Measurements from ENCODE around the gene MARCHF7.

Gene MARCHF7

DNA sequence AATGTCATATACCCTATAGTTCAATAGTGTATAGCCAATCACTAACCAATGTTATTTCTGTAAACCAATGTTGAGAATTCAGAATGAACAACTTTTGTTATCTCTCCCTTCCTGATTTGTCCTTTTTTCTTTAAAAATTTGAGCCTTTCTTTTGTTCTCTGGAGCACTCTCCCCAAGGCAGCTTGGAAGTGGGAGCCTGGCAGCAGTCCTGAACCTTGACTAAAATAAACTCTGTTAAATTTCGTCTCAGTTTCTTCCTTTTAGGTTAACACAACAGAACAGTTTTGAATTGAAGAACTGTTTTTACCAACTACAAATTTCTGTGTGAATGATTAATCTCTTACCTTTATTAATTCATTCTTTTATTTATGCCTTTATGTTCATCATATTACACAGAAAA is 49.8 kb downstream of the MARCHF7 start:
- H3K9ac ChIP-seq (ENCODE audit: low read depth, low read length): no peak overlapping the region
- H3K79me2 ChIP-seq (ENCODE audit: insufficient read depth, low read length): peaks cover 10% of the 10 kb centered on the region
- no peaks in the 10 kb centered on the region for H3K4me1 ChIP-seq (ENCODE audit: insufficient read depth, low read length)
- ATAC-seq (ENCODE audit: insufficient read depth, low read depth) (no peak), DNase-seq (no peak)
- H2AFZ ChIP-seq (ENCODE audit: low read depth, low read length): no peak overlapping the region
- H3K36me3 ChIP-seq (ENCODE audit: insufficient read depth, low read length): peaks cover 98% of the 10 kb centered on the region
- no peak overlapping the region for H3K27ac ChIP-seq (ENCODE audit: low read length)
- no peaks in the 10 kb centered on the region for H3K9me3 ChIP-seq (ENCODE audit: insufficient read depth, low read length, severe bottlenecking)
- no peak for TF ChIP-seq EZH2 (IDR thresholded peaks at IDR 0.05; ENCODE audit: borderline replicate concordance, low read depth, low read length, severe bottlenecking)
- TF ChIP-seq, protein P1, sequence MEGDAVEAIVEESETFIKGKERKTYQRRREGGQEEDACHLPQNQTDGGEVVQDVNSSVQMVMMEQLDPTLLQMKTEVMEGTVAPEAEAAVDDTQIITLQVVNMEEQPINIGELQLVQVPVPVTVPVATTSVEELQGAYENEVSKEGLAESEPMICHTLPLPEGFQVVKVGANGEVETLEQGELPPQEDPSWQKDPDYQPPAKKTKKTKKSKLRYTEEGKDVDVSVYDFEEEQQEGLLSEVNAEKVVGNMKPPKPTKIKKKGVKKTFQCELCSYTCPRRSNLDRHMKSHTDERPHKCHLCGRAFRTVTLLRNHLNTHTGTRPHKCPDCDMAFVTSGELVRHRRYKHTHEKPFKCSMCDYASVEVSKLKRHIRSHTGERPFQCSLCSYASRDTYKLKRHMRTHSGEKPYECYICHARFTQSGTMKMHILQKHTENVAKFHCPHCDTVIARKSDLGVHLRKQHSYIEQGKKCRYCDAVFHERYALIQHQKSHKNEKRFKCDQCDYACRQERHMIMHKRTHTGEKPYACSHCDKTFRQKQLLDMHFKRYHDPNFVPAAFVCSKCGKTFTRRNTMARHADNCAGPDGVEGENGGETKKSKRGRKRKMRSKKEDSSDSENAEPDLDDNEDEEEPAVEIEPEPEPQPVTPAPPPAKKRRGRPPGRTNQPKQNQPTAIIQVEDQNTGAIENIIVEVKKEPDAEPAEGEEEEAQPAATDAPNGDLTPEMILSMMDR (IDR thresholded peaks at IDR 0.05; ENCODE audit: borderline replicate concordance, extremely low read depth, low read length, poor library complexity, severe bottlenecking): no peak
- H3K4me3 ChIP-seq (ENCODE audit: low read depth in 1 of 2, low read length in 2 of 2): no peak overlapping the region
- no peak overlapping the region for H3K4me2 ChIP-seq (ENCODE audit: insufficient read depth, low read length)
- H3K27me3 ChIP-seq (ENCODE audit: insufficient read depth, low read length, poor library complexity): no peaks in the 10 kb centered on the region
- H4K20me1 ChIP-seq (ENCODE audit: insufficient read depth, low read length): peaks cover 13% of the 10 kb centered on the region
